Pancreas (tissue), 10 donors: Measurements from ENCODE around the gene NSRP1. TPM values are rescaled to one million over a fixed set of nuclear protein-coding genes. Genes with fewer than 3 reads are reported as not detected.

ENCODE experiments used
- ATAC-seq, 4 donors: fragments of 200-7000 bp; cut with Tn5 transposase; one replicate each; pipeline versions ENCODE4 v1.8.0 to v1.9.1; 2020; ENCODE audit warnings: mild to moderate bottlenecking in 4 of 4, moderate library complexity in 4 of 4
- DNase-seq, 6 donors: peaks; one replicate each; pipeline ENCODE4 v3.0.0-alpha.2; 2020
- FAIRE-seq: peaks from 2 replicates; lab custom pipeline; 2012; peaks lifted over from hg19 to GRCh38; lab: Jason Lieb, UNC
- H3K27ac ChIP-seq, 4 donors: fragments of 200-600 bp; sonication (generic); 1 replicate in 3 of 4; 2 replicates in 1 of 4; pipeline versions ENCODE4 v1.5.0 to v1.8.0; 2020
- H3K27me3 ChIP-seq, 4 donors: fragments of 200-600 bp; one replicate each; pipeline ENCODE4 v1.8.0; 2021
- H3K36me3 ChIP-seq, 3 donors: fragments of 200-600 bp; sonication (generic) in 1 of 3; one replicate each; pipeline versions ENCODE4 v1.5.0 to v1.8.0; 2020 to 2021
- H3K4me1 ChIP-seq, 3 donors: fragments of 200-600 bp; one replicate each; pipeline ENCODE4 v1.8.0; 2021
- H3K4me3 ChIP-seq, 4 donors: fragments of 200-600 bp; sonication (generic) in 2 of 4; one replicate each; pipeline versions ENCODE4 v1.5.0 to v1.8.0; 2020 to 2021
- H3K9me3 ChIP-seq, 4 donors: fragments of 200-600 bp; one replicate each; pipeline ENCODE4 v1.8.0; 2021
- CTCF ChIP-seq, 4 donors: fragments of 200-600 bp; sonication (generic) in 3 of 4; IDR thresholded peaks; one replicate each; pipeline versions ENCODE4 v1.5.0 to v1.8.0; 2021; ENCODE audit warnings: antibody characterized with exemption in 4 of 4
- WGBS, 2 donors: extraction: QIAGEN DNeasy Blood & Tissue Kit; methylation state at CpG; one replicate each; pipeline ENCODE4 v1.1.7; 2013; 5-methylcytosine and 5-hydroxymethylcytosine counted together
- intact Hi-C, 3 donors: fragments of 100-400 bp; cut with DNase I; formaldehyde crosslinking; loops; one replicate each; pipeline versions ENCODE4 v1.11.1 to v1.14.2; 2022
- polyA plus RNA-seq, 2 donors: library from polyadenylated mRNA; stranded (reverse); fragments of 200-250 nt; gene quantifications; one replicate each; pipeline ENCODE4 v1.2.3, GENCODE V29; 2013
- total RNA-seq, 6 donors: library from RNA; stranded (reverse); fragmentation: NEBNext Ultra II Directional in 4 of 6; extraction: Animal tissue kit (Norgen Biotek cat#: 25700) in 4 of 6; gene quantifications; one replicate each; pipeline versions ENCODE4 v1.2.1 to v1.2.4, GENCODE V29; 2021 to 2023
- donor health status: healthy with polysubstance abuse.
- donor health status: DM: no; HTN: no; CAD: no; lungs with moderate emphysema.
- donor health status: DM: no; HTN: no; CAD: no.
- donor health status: control.
- donor health status: control.
- donor health status: Bipolar disorder and iron deficiency.
- donor health status: DM: yes; HTN: yes; CAD: no.
- donor health status: DM: no; HTN: no; CAD: no.
- donor health status: DM: no; HTN: no; CAD: no.
- donor health status: DM: yes; HTN: yes; CAD: no.

Gene NSRP1
- total and polyA plus RNA-seq, 8 donors = 13.8 to 24.2 (median 15.2) TPM

GRCh38 chr17:30222721-30223175, 106.1 kb downstream of the NSRP1 start:
- no peak for TF ChIP-seq CTCF (IDR thresholded peaks at IDR 0.05)
- FAIRE-seq = no peak
- H3K4me1 ChIP-seq = no peaks in the 10 kb centered on the region
- no peak overlapping the region for H3K27ac ChIP-seq
- DNase-seq = no peak
- no peaks in the 10 kb centered on the region for H3K36me3 ChIP-seq
- ATAC-seq = no peak
- no peaks in the 10 kb centered on the region for H3K9me3 ChIP-seq
- H3K4me3 ChIP-seq = no peak overlapping the region
- 71 to 73% methylated on average over 13 of the region's 13 CpGs for WGBS, 2 donors
- no peaks in the 10 kb centered on the region for H3K27me3 ChIP-seq
- intact Hi-C loops = no loop called here

DNA sequence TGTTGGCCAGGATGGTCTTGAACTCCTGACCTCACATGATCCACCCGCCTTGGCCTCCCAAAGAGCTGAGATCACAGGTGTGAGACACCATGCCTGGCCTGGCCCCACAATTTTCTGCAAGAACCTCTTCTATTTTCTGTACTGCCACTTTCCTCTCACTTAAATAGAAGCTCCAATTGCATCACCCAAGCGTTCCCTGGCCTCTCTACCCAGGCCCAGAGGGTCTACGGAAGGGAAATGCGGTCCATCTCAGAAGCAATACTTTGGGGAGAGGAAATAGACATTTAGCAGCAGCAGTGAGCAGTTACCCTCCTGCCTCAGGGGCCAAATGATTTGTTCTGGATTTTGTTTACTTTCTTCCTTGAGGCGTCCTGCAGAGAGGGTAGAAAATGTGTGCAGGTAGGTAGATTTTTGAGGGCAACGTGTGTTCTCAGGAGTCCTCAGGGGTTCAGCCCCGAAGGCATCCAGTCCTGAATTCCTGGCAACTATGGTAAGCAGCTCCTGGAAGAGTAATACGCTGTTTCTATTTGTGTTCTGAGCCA, 107.9 kb downstream of the NSRP1 start:
- 64% methylated on average over 8 of the region's 8 CpGs for WGBS, 2 donors
- no peak for TF ChIP-seq CTCF (IDR thresholded peaks at IDR 0.05)
- Histone ChIP-seq H3K36me3 (no peaks in the 10 kb centered on the region), H3K4me3 (no peak overlapping the region), H3K27me3 (no peaks in the 10 kb centered on the region), H3K4me1 (no peaks in the 10 kb centered on the region), H3K27ac (no peak overlapping the region), H3K9me3 (no peaks in the 10 kb centered on the region)
- DNase-seq = no peak
- no peak for ATAC-seq
- FAIRE-seq = no peak
- intact Hi-C loops = no loop called here

DNA sequence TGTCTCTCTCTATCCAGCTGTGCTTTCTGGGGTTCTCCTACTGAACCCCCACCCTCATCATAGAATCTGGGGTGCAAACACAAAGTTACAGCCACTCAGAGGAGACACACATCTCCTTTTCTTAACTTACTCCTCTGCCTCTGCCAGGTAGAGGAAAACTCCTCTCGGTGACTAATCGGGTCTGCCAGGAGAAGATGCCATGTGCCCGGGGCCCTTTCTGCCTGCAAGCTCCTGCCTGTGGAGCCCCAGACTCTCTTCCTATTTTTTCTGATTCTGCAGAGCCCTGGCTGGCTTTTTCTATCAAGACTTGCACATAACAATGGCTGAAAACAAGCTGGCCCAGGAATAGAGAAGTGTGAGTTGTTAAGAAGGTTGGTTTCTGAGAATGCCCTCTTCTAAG, 108.5 kb downstream of the NSRP1 start:
- WGBS, 2 donors = 67 to 86% methylated on average over 3 of the region's 3 CpGs
- no peak for TF ChIP-seq CTCF (IDR thresholded peaks at IDR 0.05)
- ATAC-seq = no peak
- H3K27me3 ChIP-seq = no peaks in the 10 kb centered on the region
- H3K4me1 ChIP-seq = no peaks in the 10 kb centered on the region
- H3K9me3 ChIP-seq = no peaks in the 10 kb centered on the region
- H3K27ac ChIP-seq = no peak overlapping the region
- H3K36me3 ChIP-seq = no peaks in the 10 kb centered on the region
- no peak overlapping the region for H3K4me3 ChIP-seq
- no peak for FAIRE-seq
- DNase-seq = no peak
- intact Hi-C loops = no loop called here

- intact Hi-C loops = no loop called here
These were observed 109.4 kb downstream of the NSRP1 start for GRCh38 chr17:30225919-30226553.

More at GRCh38 chr17:30225919-30226553, 109.4 kb downstream of the NSRP1 start:
- Histone ChIP-seq H3K36me3 (no peaks in the 10 kb centered on the region), H3K27ac (no peak overlapping the region), H3K27me3 (no peaks in the 10 kb centered on the region), H3K4me1 (no peaks in the 10 kb centered on the region), H3K9me3 (no peaks in the 10 kb centered on the region), H3K4me3 (no peak overlapping the region)
- 74 to 75% methylated on average over 15 of the region's 15 CpGs for WGBS, 2 donors
- FAIRE-seq = no peak
- no peak for DNase-seq
- no peak for ATAC-seq
- no peak for TF ChIP-seq CTCF (IDR thresholded peaks at IDR 0.05)
